Parathyroid adenoma (tissue), 2 donors: Measurements from ENCODE around the gene NLGN4X.

Source experiments
- H2AFZ ChIP-seq: fragments of 300-600 bp; sonication (generic); one replicate; pipeline ENCODE4 v1.7.0; 2017; ENCODE audit warnings: antibody characterized with exemption, mild to moderate bottlenecking
- H3K27ac ChIP-seq: fragments of 300-600 bp; sonication (generic); one replicate; pipeline ENCODE4 v1.7.0; 2017
- H3K27me3 ChIP-seq: fragments of 300-600 bp; sonication (generic); one replicate; pipeline ENCODE4 v1.7.0; 2017; ENCODE audit warnings: low read length; ENCODE audit not compliant: control insufficient read depth, insufficient read depth
- H3K36me3 ChIP-seq: fragments of 300-600 bp; sonication (generic); one replicate; pipeline ENCODE4 v1.7.0; 2017; ENCODE audit warnings: low read length; ENCODE audit not compliant: control insufficient read depth, insufficient read depth
- H3K4me1 ChIP-seq: fragments of 300-600 bp; sonication (generic); one replicate; pipeline ENCODE4 v1.7.0; 2017; ENCODE audit warnings: control low read depth
- H3K4me2 ChIP-seq: fragments of 300-600 bp; sonication (generic); one replicate; pipeline ENCODE4 v1.7.0; 2017; ENCODE audit warnings: low read length
- H3K4me3 ChIP-seq: fragments of 300-600 bp; sonication (generic); one replicate; pipeline ENCODE4 v1.7.0; 2017; ENCODE audit warnings: low read depth, low read length
- H3K79me2 ChIP-seq: fragments of 300-600 bp; sonication (generic); one replicate; pipeline ENCODE4 v1.7.0; 2017; ENCODE audit warnings: control low read depth
- H3K9ac ChIP-seq: fragments of 300-600 bp; sonication (generic); one replicate; pipeline ENCODE4 v1.7.0; 2017; ENCODE audit warnings: mild to moderate bottlenecking
- H3K9me3 ChIP-seq: fragments of 300-600 bp; sonication (generic); one replicate; pipeline ENCODE4 v1.7.0; 2017; ENCODE audit warnings: low read length; ENCODE audit not compliant: control insufficient read depth
- TF ChIP-seq, protein P1 (sequence below): fragments of 300-600 bp; sonication (generic); IDR thresholded peaks from one replicate; pipeline ENCODE4 v1.7.0; 2017; ENCODE audit warnings: antibody characterized with exemption, mild to moderate bottlenecking
- donor health status: primary hyperparathyroidism.

The NLGN4X gene

DNA sequence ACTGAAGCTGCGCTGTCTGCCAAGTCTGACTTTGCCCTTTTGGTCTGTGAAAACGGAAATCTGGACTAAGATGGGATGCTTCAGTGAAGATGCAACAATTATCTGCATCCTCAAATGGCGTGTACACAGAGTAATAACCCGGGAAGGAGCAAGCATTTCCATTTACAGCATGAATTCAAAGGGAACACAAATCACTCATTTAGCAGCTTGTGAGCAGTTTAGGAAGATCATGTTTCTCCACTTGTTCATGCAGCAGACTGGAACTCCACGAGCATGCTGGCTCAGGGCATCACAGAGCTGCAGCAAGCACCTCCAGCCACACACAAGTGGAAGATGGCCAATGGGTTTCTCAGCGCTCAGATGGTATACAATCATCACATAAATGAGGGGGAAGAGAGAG is 175.5 kb downstream of the NLGN4X start:
- Histone ChIP-seq H3K4me1 (peaks cover 7% of the 10 kb centered on the region), H3K79me2 (no peaks in the 10 kb centered on the region), H3K4me2 (no peak overlapping the region), H3K27ac (no peak overlapping the region), H3K9ac (no peak overlapping the region), H2AFZ (no peak overlapping the region), H3K36me3 (no peaks in the 10 kb centered on the region), H3K27me3 (no peaks in the 10 kb centered on the region), H3K4me3 (no peak overlapping the region), H3K9me3 (no peaks in the 10 kb centered on the region)
- TF ChIP-seq, protein P1, sequence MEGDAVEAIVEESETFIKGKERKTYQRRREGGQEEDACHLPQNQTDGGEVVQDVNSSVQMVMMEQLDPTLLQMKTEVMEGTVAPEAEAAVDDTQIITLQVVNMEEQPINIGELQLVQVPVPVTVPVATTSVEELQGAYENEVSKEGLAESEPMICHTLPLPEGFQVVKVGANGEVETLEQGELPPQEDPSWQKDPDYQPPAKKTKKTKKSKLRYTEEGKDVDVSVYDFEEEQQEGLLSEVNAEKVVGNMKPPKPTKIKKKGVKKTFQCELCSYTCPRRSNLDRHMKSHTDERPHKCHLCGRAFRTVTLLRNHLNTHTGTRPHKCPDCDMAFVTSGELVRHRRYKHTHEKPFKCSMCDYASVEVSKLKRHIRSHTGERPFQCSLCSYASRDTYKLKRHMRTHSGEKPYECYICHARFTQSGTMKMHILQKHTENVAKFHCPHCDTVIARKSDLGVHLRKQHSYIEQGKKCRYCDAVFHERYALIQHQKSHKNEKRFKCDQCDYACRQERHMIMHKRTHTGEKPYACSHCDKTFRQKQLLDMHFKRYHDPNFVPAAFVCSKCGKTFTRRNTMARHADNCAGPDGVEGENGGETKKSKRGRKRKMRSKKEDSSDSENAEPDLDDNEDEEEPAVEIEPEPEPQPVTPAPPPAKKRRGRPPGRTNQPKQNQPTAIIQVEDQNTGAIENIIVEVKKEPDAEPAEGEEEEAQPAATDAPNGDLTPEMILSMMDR = no peak

- H3K27me3 ChIP-seq = no peaks in the 10 kb centered on the region
- TF ChIP-seq, protein P1 = no peak
- peaks cover 7% of the 10 kb centered on the region for H3K4me1 ChIP-seq
- peak overlapping the region; percentile 38 for H2AFZ ChIP-seq
- H3K4me2 ChIP-seq = no peak overlapping the region
- no peaks in the 10 kb centered on the region for H3K9me3 ChIP-seq
- no peak overlapping the region for H3K9ac ChIP-seq
- no peak overlapping the region for H3K4me3 ChIP-seq
- peak overlapping the region; percentile 47 for H3K27ac ChIP-seq
- H3K36me3 ChIP-seq = no peaks in the 10 kb centered on the region
- no peaks in the 10 kb centered on the region for H3K79me2 ChIP-seq
Observed at GRCh38 chrX:6052111-6052745, 176.4 kb downstream of the NLGN4X start.

GRCh38 chrX:6049132-6049531 is 179.5 kb downstream of the NLGN4X start:
- TF ChIP-seq, protein P1 = no peak
- H3K79me2 ChIP-seq = no peaks in the 10 kb centered on the region
- no peaks in the 10 kb centered on the region for H3K9me3 ChIP-seq
- H3K27me3 ChIP-seq = no peaks in the 10 kb centered on the region
- H2AFZ ChIP-seq = no peak overlapping the region
- no peak overlapping the region for H3K9ac ChIP-seq
- H3K4me1 ChIP-seq = peaks cover 7% of the 10 kb centered on the region
- H3K4me2 ChIP-seq = no peak overlapping the region
- no peaks in the 10 kb centered on the region for H3K36me3 ChIP-seq
- no peak overlapping the region for H3K4me3 ChIP-seq
- no peak overlapping the region for H3K27ac ChIP-seq

DNA sequence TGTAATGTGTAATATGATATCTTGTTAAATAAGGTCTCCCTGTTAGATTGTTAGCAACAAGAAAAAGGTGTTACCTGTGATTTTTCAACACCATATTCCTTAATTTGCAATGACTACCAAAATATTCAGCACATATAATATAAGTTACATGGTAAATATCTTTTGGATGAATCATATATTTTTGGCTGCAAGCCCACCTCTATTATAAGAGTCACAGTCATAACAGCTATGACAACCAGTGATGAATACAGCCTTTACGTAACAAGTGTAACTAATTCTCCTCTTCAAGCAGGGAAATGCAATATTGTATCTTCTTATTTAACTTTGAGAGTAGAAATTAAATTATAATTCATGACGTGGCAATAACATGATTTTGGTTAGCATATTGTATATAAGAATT is 187.0 kb downstream of the NLGN4X start:
- Histone ChIP-seq H3K9me3 (no peaks in the 10 kb centered on the region), H3K9ac (no peak overlapping the region), H3K27ac (no peak overlapping the region), H3K4me2 (no peak overlapping the region), H3K27me3 (no peaks in the 10 kb centered on the region), H2AFZ (no peak overlapping the region), H3K4me3 (no peak overlapping the region), H3K36me3 (no peaks in the 10 kb centered on the region), H3K4me1 (no peaks in the 10 kb centered on the region), H3K79me2 (no peaks in the 10 kb centered on the region)
- TF ChIP-seq, protein P1 = no peak

- Histone ChIP-seq H3K27ac (no peak overlapping the region), H3K9me3 (no peaks in the 10 kb centered on the region), H3K9ac (no peak overlapping the region), H3K4me1 (no peaks in the 10 kb centered on the region), H3K79me2 (no peaks in the 10 kb centered on the region), H2AFZ (no peak overlapping the region), H3K4me2 (no peak overlapping the region), H3K27me3 (no peaks in the 10 kb centered on the region), H3K4me3 (no peak overlapping the region), H3K36me3 (no peaks in the 10 kb centered on the region)
- TF ChIP-seq, protein P1 = no peak
Observed at GRCh38 chrX:6029014-6029413, 199.7 kb downstream of the NLGN4X start.
